Measurements from ENCODE around the gene NR6A1.

NR6A1 gene

GRCh38 chr9:124659099-124659659 is 111.9 kb downstream of the NR6A1 start:
- peak overlapping the region; percentile 59 for H3K4me3 ChIP-seq (ENCODE audit: low read depth, low read length)
- peak; percentile 60 for DNase-seq (ENCODE audit: low read depth)
- no peak for TF ChIP-seq CTCF (IDR thresholded peaks at IDR 0.05; ENCODE audit: control insufficient read depth, extremely low read depth, insufficient read depth)

GRCh38 chr9:124658165-124659017 is 112.7 kb downstream of the NR6A1 start:
- no peak for TF ChIP-seq CTCF (IDR thresholded peaks at IDR 0.05; ENCODE audit: control insufficient read depth, extremely low read depth, insufficient read depth)
- DNase-seq (ENCODE audit: low read depth): peak; percentile 91
- peak overlapping the region; percentile 59 for H3K4me3 ChIP-seq (ENCODE audit: low read depth, low read length)

GRCh38 chr9:124657516-124657915 is 113.6 kb downstream of the NR6A1 start:
- no peak for TF ChIP-seq CTCF (IDR thresholded peaks at IDR 0.05; ENCODE audit: control insufficient read depth, extremely low read depth, insufficient read depth)
- no peak for DNase-seq (ENCODE audit: low read depth)
- H3K4me3 ChIP-seq (ENCODE audit: low read depth, low read length): peak overlapping the region; percentile 59; the same call in 1 of the 2 replicates

GRCh38 chr9:124654431-124654830 is 116.7 kb downstream of the NR6A1 start:
- TF ChIP-seq CTCF (IDR thresholded peaks at IDR 0.05; ENCODE audit: control insufficient read depth, extremely low read depth, insufficient read depth): no peak
- DNase-seq (ENCODE audit: low read depth): no peak
- no peak overlapping the region for H3K4me3 ChIP-seq (ENCODE audit: low read depth, low read length)

GRCh38 chr9:124652615-124653393 is 118.3 kb downstream of the NR6A1 start:
- no peak for DNase-seq (ENCODE audit: low read depth)
- no peak for TF ChIP-seq CTCF (IDR thresholded peaks at IDR 0.05; ENCODE audit: control insufficient read depth, extremely low read depth, insufficient read depth)
- no peak overlapping the region for H3K4me3 ChIP-seq (ENCODE audit: low read depth, low read length)

GRCh38 chr9:124652203-124652602 is 118.9 kb downstream of the NR6A1 start:
- TF ChIP-seq CTCF (IDR thresholded peaks at IDR 0.05; ENCODE audit: control insufficient read depth, extremely low read depth, insufficient read depth): no peak
- H3K4me3 ChIP-seq (ENCODE audit: low read depth, low read length): no peak overlapping the region
- DNase-seq (ENCODE audit: low read depth): no peak

All from LNCaP clone FGC (cell line).